Stimulated activated CD4-positive, alpha-beta T cell treated with anti-CD3 and anti-CD28 coated beads, Interleukin-15, amount 100 ng/mL, for 24 hours (primary cell): ENCODE results near the gene RCAN2.

Experiments used
- DNase-seq: peaks from one replicate; pipeline ENCODE4 v3.0.0-alpha.2; 2020

Gene RCAN2

GRCh38 chr6:46288835-46289234 lies 202.4 kb downstream of the RCAN2 start:
- DNase-seq, result no peak

DNA sequence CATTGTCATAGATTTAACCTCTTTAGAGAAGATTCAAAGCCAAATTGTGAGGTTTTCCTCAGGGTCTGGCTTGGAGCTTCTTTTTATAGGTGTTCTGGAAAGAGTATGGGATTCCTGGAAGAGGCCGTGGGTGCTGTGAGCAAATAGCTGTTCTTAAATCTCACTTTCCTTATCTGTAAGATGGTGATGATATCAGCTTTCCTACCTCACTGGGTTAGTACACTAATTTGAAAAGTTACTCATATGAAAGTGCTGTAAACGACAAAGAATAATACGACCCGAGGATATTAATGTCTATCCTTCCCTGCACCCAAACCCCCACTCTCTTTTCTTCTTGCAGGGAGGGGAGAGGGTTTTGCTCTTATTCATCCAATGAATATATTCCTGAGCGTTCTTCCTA lies 203.6 kb downstream of the RCAN2 start:
- no peak for DNase-seq

- no peak for DNase-seq
These were observed 204.2 kb downstream of the RCAN2 start for GRCh38 chr6:46287043-46287442.

DNA sequence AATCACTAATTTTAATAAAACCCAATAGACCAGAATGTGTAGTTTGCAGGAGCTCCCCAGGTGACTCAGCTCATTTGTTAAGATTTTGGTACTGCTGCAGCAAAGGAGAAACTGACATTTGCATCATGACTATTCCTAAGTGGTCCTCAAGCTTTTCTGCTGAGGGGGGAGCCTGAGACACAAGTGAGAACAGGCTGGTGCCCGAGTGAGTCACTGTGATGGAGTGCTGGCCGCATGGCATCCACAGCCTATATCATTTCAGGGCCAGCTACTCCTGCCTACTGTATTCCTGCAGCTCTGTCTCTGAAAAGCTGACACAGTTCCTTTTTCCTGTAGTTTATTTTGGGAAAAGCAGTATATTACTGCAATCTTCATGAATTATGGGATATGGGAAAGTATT lies 206.8 kb downstream of the RCAN2 start:
- DNase-seq, result no peak

DNA sequence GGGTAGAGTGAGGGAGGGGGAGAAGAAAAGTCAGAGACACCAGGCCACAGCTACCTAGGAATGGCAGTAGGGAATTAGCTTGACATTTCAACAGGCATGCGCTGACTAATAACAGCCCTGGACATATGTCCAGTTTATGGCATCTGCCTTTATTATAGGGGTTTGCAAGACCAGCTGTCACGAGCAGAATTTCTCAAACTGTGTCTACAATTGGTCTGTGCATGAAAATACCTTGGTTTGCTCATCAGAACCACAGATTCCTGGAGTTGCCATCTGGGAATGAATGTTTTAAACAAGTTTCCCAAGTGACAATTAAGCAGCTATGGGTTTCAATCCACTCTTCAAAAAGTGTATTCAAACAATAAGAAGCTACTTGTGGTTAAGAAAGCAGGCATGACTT lies 210.1 kb downstream of the RCAN2 start:
- no peak for DNase-seq

GRCh38 chr6:46279874-46280273 lies 211.4 kb downstream of the RCAN2 start:
- DNase-seq, result no peak

- DNase-seq, result no peak
These were observed 214.6 kb downstream of the RCAN2 start for GRCh38 chr6:46276576-46277142.

GRCh38 chr6:46274502-46274901 lies 216.7 kb downstream of the RCAN2 start:
- no peak for DNase-seq

DNA sequence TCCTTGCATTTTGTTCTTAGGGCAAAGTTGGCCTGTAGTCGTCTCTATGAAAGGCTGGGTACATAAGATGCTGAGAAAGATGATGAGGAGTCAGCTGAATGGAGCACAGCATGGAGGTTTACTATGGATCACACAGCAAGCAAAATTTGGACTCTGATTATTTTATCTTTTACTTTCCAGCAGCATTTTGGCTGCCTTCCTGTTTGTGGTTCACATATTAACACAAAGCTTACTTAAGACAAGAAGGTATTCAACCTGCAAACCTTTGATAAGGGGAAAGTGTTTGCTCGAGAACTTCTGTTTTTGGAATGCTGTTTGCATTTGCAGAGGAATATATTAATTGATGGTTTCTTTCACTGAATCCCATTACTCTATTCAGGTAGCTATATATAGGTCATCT lies 217.3 kb downstream of the RCAN2 start:
- DNase-seq, result no peak

DNA sequence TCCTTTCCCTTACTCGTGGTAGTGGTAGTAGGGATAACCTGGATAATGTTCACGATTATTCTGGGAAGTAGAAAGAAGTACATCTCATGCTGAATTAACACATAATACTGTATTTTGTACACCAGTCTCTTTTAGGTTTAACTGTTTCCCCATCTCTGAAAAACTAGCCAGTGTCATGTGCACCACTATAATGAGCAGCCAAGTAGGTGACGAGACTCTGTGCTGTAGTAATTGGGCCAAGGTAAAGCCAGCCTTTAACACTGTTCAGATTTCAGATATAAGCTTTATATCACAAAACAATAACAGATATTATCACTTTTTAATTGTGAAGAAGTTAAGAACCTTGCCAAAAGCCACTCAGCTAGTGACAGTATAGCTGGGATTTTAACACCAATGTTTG lies 219.5 kb downstream of the RCAN2 start:
- no peak for DNase-seq

DNA sequence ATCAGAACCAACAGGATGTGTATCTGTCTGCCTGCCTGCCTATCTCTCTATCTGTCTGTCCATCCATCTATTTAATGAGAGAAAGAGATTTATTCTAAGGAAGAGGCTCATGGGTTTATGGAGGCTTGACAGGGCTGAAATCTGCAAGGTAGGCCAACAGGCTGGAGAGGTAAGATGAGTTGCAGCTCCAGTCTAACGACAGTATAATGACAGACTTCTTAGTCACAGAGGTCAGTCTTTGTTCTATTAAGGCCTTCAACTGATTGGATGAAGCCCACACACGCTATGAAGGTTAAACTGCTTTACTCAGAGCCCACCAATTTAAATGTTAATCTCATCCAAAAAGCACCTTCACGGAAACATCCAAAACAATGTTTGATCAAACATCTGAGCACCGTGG lies 220.1 kb downstream of the RCAN2 start:
- no peak for DNase-seq

GRCh38 chr6:46270336-46270735 lies 220.9 kb downstream of the RCAN2 start:
- no peak for DNase-seq

- DNase-seq, result no peak
These were observed 221.6 kb downstream of the RCAN2 start for GRCh38 chr6:46269447-46270229.

- no peak for DNase-seq
These were observed 223.7 kb downstream of the RCAN2 start for GRCh38 chr6:46267515-46267914.

GRCh38 chr6:46265373-46265772 lies 225.9 kb downstream of the RCAN2 start:
- DNase-seq, result no peak

DNA sequence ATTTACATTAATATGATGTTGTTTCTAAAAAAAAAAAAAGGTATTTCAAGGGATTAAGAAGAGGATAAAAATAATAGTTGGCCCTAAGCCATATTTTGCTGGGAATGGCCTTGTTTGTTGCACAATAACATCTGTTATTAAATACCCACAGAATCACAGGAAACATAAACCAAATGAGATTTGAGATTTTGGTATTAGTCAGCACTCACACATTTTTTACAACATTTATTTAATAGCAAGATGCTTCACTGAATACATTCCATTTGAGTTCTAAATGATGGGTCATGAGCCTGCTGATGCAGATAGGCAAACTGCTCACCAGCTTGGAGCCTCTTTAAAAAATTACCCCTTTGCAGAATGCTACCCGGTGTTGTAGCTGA lies 227.6 kb downstream of the RCAN2 start:
- DNase-seq, result no peak

DNA sequence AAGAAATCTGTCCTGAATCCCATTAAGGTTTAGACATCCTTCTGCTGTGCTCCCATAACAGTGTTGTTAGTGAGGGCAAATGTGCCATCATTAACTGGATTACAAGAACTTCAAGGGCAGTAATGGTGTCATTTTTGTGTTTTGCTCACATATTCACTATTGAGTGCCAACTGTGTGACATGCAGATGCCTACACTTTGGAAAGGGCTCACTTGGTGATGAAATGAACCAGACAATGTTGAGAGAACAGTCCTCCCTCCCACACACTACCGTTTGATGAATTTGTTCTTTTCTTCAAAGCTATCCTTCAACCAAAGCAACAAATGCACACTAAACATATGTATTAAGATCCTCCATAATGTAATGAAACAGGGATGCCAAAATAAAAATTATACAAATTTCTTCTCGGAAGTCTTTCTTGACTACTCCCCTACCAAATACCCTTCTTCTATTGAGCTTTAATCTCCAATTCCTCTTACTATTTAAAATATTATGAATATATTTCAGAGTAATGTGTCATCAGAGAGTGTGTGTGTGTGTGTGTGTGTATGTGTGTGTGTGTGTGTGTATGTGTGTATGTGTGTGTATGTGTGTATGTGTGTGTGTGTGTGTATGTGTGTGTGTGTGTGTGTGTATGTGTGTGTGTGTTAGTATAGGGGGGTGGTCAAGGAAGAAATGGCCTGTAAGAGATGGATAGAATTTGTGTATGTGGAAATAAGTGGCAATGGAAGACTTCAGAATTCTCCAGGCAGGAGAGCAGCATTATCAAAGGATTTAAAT lies 228.1 kb downstream of the RCAN2 start:
- no peak for DNase-seq

GRCh38 chr6:46258249-46258648 lies 233.0 kb downstream of the RCAN2 start:
- no peak for DNase-seq

- no peak for DNase-seq
These were observed 235.7 kb downstream of the RCAN2 start for GRCh38 chr6:46255528-46255927.

DNA sequence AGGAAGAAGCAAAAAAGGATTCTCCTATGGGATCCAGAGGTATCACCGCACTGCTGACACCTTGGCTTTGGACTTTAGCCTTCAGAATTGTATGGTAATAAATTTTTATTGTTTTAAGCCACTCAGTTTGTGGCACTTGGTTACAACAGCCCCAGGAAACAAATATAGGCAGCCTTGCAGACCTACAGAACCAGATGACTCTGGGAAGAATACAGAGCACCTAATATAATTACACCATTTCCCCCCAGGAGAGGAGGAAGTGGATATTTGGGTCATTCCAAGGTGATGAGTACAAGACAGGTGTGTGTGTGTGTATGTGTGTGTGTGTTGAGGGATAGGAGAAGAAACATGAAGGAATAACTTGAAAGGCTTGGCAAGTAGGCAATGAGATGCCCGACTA lies 236.3 kb downstream of the RCAN2 start:
- no peak for DNase-seq

DNA sequence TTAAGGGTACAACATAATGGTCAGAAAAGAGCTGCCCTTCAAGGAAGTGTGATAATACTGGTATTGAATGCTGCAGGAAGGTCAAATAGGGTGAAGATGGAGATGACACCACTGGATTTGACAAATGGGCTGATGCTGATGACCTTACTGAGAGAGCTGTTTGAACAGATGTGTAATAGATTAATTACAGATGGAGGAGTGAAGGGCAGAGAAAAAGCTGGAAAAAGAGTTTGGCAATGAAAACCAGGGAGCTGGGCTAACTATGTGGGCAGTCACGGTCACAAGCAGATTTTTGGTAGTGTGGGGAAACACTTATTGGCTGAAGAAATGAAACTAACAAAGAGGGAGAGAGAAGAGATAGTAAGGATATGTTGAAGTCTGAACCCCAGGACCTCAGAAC lies 236.9 kb downstream of the RCAN2 start:
- no peak for DNase-seq

- no peak for DNase-seq
These were observed 239.5 kb downstream of the RCAN2 start for GRCh38 chr6:46251583-46252339.

DNA sequence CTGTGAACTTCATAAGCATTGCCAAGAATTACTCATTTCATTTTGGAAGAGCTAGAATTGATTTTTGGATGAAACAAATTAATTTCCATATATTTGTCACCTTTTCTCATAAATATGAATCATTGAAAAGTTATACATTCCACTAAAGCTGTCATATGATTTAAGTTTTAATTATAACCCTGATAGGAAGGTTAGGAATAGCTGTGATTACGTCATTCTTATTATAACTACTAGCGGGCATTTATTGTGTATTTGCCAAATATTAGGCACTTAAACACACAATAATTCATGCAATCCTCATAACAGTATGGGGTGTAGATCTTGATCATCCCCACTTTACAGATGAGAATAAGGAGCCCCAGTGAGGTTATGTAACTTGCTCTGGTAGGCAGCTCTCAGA lies 243.1 kb downstream of the RCAN2 start:
- DNase-seq, result no peak
